ENCODE data around the gene PDE11A. TPM values are rescaled to one million over a fixed set of nuclear protein-coding genes. Genes with fewer than 3 reads are reported as not detected.

The PDE11A gene
- total RNA-seq, 1 experiment from 2014 or later, result 0.61 TPM

- TF ChIP-seq, protein P1, sequence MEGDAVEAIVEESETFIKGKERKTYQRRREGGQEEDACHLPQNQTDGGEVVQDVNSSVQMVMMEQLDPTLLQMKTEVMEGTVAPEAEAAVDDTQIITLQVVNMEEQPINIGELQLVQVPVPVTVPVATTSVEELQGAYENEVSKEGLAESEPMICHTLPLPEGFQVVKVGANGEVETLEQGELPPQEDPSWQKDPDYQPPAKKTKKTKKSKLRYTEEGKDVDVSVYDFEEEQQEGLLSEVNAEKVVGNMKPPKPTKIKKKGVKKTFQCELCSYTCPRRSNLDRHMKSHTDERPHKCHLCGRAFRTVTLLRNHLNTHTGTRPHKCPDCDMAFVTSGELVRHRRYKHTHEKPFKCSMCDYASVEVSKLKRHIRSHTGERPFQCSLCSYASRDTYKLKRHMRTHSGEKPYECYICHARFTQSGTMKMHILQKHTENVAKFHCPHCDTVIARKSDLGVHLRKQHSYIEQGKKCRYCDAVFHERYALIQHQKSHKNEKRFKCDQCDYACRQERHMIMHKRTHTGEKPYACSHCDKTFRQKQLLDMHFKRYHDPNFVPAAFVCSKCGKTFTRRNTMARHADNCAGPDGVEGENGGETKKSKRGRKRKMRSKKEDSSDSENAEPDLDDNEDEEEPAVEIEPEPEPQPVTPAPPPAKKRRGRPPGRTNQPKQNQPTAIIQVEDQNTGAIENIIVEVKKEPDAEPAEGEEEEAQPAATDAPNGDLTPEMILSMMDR (IDR thresholded peaks at IDR 0.05 in 2 of 3, conservative IDR thresholded peaks at IDR 0.05 in 1 of 3; ENCODE audit: borderline replicate concordance in 1 of 3, insufficient read depth in 1 of 3, low read depth in 2 of 3, low read length in 2 of 3), result no peak
- TF ChIP-seq ZNF274 (IDR thresholded peaks at IDR 0.05; ENCODE audit: low read depth, low read length) (no peak), JUND (IDR thresholded peaks at IDR 0.05) (no peak)
Observed at GRCh38 chr2:177666408-177666807, 406.2 kb downstream of the PDE11A start (continued).

DNA sequence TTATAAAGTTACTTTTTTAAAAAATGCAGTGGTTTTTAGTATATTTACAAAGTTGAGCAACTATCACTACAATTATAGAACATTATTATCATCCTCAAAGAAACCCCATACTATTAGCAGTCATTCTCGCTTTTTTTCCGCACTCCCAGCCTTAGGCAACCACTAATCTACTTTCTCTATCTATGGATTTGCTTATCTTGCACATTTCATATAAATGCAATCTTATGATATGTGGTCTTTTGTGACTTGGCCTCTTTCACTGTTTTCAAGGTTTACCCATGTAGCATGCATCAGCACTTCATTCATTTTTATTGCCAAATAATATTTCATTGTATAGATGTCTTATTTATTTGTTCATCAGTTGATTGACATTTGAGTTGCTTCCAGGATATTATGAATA is 406.6 kb downstream of the PDE11A start:
- POLR2A ChIA-PET, result no interaction called here
- CTCF ChIA-PET, result no interaction called here
- no peak overlapping the region for H3K9ac ChIP-seq (ENCODE audit: low read length)

More for the DNA sequence above, 406.6 kb downstream of the PDE11A start:
- H3K9me3 ChIP-seq (ENCODE audit: control insufficient read depth in 1 of 2, insufficient read depth in 1 of 2, low read depth in 1 of 2, low read length in 2 of 2), result no peaks in the 10 kb centered on the region
- H4K20me1 ChIP-seq (ENCODE audit: insufficient read depth), result no peaks in the 10 kb centered on the region
- no peak overlapping the region for H3K27ac ChIP-seq (ENCODE audit: low read depth, low read length)
- RAD21 ChIA-PET (ENCODE audit: low non-redundant PET in 1 of 2, low total read pairs in 2 of 2, uncharacterized antibody in 2 of 2, unreplicated experiment in 2 of 2), result no interaction called here
- no peaks in the 10 kb centered on the region for H3K79me2 ChIP-seq (ENCODE audit: insufficient read depth, low read length)
- H3K4me2 ChIP-seq (ENCODE audit: low read length), result no peak overlapping the region
- no peak for DNase-seq (ENCODE audit: low read depth, low spot score)
- no TSS peak for BruUV-seq (replicated peaks)
- TF ChIP-seq FOSL1 (IDR thresholded peaks at IDR 0.05; ENCODE audit: low read depth) (no peak), SIN3A (IDR thresholded peaks at IDR 0.05; ENCODE audit: low read depth) (no peak), SP1 (IDR thresholded peaks at IDR 0.05; ENCODE audit: low read depth) (no peak), JUND (IDR thresholded peaks at IDR 0.05) (no peak), TCF7L2 (IDR thresholded peaks at IDR 0.05; ENCODE audit: borderline replicate concordance, extremely low read depth, insufficient read depth, insufficient read length) (no peak), REST (IDR thresholded peaks at IDR 0.05; ENCODE audit: low read depth) (no peak), ZBTB33 (IDR thresholded peaks at IDR 0.05; ENCODE audit: extremely low read depth, insufficient replicate concordance, low read length) (no peak)
- TF ChIP-seq, protein P2, sequence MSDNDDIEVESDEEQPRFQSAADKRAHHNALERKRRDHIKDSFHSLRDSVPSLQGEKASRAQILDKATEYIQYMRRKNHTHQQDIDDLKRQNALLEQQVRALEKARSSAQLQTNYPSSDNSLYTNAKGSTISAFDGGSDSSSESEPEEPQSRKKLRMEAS (IDR thresholded peaks at IDR 0.05), result no peak
- ATAC-seq, result no peak
- intact Hi-C loops (cut with micrococcal nuclease), result no loop called here
- H3K9me2 ChIP-seq (ENCODE audit: insufficient read depth), result no peaks in the 10 kb centered on the region
- no peaks in the 10 kb centered on the region for H3K4me1 ChIP-seq (ENCODE audit: control insufficient read depth in 1 of 2, insufficient read depth in 2 of 2, low read length in 2 of 2)
- H3K36me3 ChIP-seq (ENCODE audit: control insufficient read depth in 1 of 2, insufficient read depth in 2 of 2, low read length in 2 of 2), result no peaks in the 10 kb centered on the region
- no peak overlapping the region for H3K4me3 ChIP-seq (replicated peaks in 1 of 2; ENCODE audit: low read depth in 1 of 2, low read length in 2 of 2)
- no peak overlapping the region for H2AFZ ChIP-seq (ENCODE audit: low read depth, low read length, poor library complexity, severe bottlenecking)
- H3K27me3 ChIP-seq (ENCODE audit: insufficient read depth, low read length), result no peaks in the 10 kb centered on the region
